GM19099 (cell line): ENCODE results near the gene PPP4C.

Source experiments
- POLR2A ChIP-seq: IDR thresholded peaks from 3 replicates; pipeline ENCODE4 v1.6.1; 2011; ENCODE audit warnings: low read depth; ENCODE audit not compliant: insufficient read length; ENCODE audit errors: extremely low read depth

The PPP4C gene

GRCh38 chr16:30066761-30067583 lies 8.8 kb upstream of the PPP4C start:
- TF ChIP-seq POLR2A: no peak

GRCh38 chr16:30067584-30067916 lies 8.2 kb upstream of the PPP4C start:
- no peak for TF ChIP-seq POLR2A

- TF ChIP-seq POLR2A: no peak
These were observed 7.5 kb upstream of the PPP4C start for GRCh38 chr16:30068333-30068732.

GRCh38 chr16:30068750-30069610 lies 6.8 kb upstream of the PPP4C start:
- no peak for TF ChIP-seq POLR2A

GRCh38 chr16:30069611-30070462 lies 6.0 kb upstream of the PPP4C start:
- TF ChIP-seq POLR2A: no peak

DNA sequence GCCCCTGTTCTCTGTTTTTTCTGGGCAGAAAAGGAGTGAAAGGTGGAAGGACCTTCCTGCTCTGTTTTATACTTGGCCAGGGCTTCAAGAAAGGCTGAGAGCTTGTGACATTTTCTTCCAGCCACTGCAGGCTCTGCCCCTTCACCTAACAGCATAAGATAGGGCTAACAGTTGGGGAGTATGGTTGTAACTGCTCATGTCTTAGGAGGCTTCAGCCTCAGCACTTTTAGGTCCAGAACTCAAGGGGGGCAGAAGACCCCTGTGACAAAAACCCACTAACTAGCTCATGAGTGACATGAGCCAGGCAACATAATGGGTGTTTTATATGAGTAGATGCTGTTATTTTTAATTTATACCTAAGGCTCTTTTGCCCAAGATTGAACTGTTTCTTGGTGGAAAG lies 5.3 kb upstream of the PPP4C start:
- no peak for TF ChIP-seq POLR2A

- no peak for TF ChIP-seq POLR2A
These were observed 540 bp downstream of the PPP4C start for GRCh38 chr16:30076276-30076791.

GRCh38 chr16:30077656-30078055 lies 1.9 kb downstream of the PPP4C start:
- TF ChIP-seq POLR2A: no peak

- no peak for TF ChIP-seq POLR2A
These were observed 3.0 kb downstream of the PPP4C start for GRCh38 chr16:30078744-30079143.

DNA sequence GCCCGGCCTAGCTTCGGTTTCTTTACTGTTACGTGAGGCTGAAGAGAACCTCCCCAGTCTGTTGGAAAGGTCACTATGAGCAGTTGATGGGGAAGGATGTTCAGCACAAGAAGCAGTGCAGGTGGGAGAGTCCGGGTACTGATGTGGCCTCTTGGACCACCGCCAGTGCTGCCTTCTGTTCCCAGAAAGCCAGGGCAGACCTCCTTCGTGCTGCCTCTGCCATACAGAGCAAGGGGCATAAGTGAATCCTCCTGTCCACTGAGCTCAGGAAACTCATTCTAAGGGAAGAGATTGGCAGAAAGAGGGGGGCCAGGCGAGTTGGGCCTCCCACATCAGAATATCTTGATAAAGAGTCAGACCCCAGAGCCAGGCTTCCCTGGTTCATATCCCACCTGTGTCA lies 3.7 kb downstream of the PPP4C start:
- no peak for TF ChIP-seq POLR2A

DNA sequence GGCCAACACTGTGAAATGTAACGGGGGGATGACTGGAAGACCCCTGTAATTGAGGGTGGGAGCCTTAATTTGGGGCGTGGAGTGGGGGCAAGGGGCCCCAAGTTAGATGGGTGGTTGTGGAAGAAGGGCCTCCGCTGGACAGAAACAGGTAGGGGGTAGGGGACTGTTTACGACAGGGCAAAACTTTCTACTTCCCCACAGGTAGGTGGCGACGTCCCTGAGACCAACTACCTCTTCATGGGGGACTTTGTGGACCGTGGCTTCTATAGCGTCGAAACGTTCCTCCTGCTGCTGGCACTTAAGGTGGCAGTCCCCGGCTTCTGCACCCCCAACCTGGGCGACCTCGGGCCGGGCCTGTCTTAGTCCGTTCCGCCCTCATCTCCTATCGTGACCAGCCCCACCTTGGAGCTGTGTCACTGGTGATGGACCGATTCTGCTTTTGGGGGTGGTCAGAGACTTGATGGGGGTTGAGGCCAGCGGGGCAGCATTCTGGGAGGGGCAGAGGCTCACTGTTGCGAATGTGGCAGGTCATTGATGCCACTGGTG lies 6.8 kb downstream of the PPP4C start:
- TF ChIP-seq POLR2A: no peak

DNA sequence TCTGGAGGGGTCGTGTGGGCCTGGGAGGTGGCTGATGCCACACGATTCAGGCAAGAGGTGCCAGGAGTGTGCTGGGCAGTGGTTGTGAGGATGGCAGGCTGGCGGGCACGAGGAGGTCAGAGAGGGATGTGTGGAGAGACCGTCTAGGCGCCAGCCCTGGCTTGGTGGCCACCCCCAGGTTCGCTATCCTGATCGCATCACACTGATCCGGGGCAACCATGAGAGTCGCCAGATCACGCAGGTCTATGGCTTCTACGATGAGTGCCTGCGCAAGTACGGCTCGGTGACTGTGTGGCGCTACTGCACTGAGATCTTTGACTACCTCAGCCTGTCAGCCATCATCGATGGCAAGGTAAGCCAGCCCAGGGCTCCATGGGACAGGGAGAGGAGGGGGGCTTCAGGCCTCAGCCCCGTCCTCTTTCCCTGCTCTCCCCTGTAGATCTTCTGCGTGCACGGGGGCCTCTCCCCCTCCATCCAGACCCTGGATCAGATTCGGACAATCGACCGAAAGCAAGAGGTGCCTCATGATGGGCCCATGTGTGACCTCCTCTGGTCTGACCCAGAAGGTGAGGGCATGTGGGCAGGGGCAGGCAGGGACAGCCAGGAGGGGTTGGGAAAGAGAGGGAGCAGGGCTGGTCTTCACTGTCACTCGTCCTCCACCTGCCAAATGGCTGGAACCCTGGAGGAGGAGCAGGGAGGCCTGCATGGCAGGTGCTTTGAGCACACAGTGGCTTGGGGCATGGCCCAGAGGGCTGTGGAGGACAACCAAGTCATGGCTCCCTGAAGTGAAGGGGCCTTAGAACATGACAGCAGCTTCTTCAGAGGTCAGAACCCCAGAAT lies 7.6 kb downstream of the PPP4C start:
- no peak for TF ChIP-seq POLR2A

DNA sequence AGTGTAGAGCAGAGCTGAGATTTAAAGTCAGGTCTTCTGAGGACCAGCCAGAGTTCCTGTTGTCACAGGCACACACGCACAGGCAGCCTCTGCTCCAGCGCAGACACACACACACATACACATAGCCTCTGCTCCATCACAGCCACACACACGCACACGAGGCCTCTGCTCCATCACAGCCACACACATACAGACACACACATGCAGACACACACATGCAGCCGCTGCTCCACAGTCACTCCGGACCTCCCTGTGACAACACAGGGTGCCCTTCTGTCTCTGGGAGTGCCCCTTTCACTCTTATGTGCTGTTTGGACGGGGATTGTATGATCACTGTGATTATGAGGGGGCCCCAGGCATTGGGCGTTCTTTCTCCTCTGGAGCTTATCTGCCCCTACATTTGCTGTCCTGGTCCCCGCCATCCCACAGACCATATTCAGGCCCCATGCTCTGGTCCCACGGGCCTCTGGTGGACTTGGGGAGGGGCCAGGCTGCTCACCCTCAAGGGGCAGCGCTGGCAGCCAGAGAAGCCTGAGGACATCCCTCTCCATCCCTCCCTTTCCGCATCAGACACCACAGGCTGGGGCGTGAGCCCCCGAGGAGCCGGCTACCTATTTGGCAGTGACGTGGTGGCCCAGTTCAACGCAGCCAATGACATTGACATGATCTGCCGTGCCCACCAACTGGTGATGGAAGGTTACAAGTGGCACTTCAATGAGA lies 8.5 kb downstream of the PPP4C start:
- no peak for TF ChIP-seq POLR2A

GRCh38 chr16:30084816-30085159 lies 9.0 kb downstream of the PPP4C start:
- no peak for TF ChIP-seq POLR2A

DNA sequence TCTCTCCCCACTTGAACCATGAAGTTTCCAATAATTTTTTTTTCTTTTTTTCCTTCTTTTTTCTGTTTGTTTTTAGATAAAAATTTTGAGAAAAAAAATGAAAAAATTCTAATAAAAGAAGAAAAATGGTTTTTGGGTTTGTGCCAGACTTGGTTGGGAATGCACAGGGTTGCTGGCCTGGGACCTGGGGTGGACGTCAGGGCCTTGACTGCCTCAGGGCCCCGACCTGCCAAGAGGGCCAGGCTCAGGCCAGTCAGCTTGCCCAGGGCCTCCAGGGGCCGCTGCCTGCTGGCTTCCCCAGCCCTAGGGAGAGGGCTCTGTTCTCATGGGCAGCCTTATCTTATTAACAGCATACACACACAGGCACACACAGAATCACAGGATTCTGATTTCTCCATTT lies 9.5 kb downstream of the PPP4C start:
- no peak for TF ChIP-seq POLR2A
